ENCODE measurements around the gene TADA1. TPM values are rescaled to one million over a fixed set of nuclear protein-coding genes. Genes with fewer than 3 reads are reported as not detected.

Gene TADA1
- total and polyA plus RNA-seq, 12 donors: 5.8 to 23.1 (median 13.1) TPM

- Histone ChIP-seq H3K27ac (no peak overlapping the region), H3K9me3 (replicated peaks in 1 of 3) (no peaks in the 10 kb centered on the region), H3K4me1 (replicated peaks in 1 of 2) (peaks cover 8 to 40% of the 10 kb centered on the region in 2 donors), H3K27me3 (no peaks in the 10 kb centered on the region), H3K36me3 (replicated peaks in 1 of 2) (peaks cover 0 to 82% of the 10 kb centered on the region in 2 donors), H3K4me3 (no peak overlapping the region)
- DNase-seq: no peak
- WGBS, 4 donors: 96 to 97% (median 97%) methylated on average over 18 to 20 of the region's 20 CpGs
- no peak for TF ChIP-seq CTCF (IDR thresholded peaks at IDR 0.05)
- intact Hi-C loops (cut with DNase I): no loop called here
These were observed 26.9 kb downstream of the TADA1 start for GRCh38 chr1:166849135-166849534.

- intact Hi-C loops (cut with DNase I): no loop called here
- Histone ChIP-seq H3K27me3 (no peaks in the 10 kb centered on the region), H3K27ac (no peak overlapping the region), H3K4me1 (replicated peaks in 1 of 2) (peaks cover 17 to 43% of the 10 kb centered on the region in 2 donors), H3K4me3 (no peak overlapping the region), H3K36me3 (replicated peaks in 1 of 2) (peaks cover 0 to 82% of the 10 kb centered on the region in 2 donors), H3K9me3 (replicated peaks in 1 of 3) (no peaks in the 10 kb centered on the region)
- TF ChIP-seq POLR2A (IDR thresholded peaks at IDR 0.05): no peak
- no peak for TF ChIP-seq CTCF (IDR thresholded peaks at IDR 0.05)
- no peak for DNase-seq
These were observed 27.9 kb downstream of the TADA1 start for GRCh38 chr1:166848193-166848592.

DNA sequence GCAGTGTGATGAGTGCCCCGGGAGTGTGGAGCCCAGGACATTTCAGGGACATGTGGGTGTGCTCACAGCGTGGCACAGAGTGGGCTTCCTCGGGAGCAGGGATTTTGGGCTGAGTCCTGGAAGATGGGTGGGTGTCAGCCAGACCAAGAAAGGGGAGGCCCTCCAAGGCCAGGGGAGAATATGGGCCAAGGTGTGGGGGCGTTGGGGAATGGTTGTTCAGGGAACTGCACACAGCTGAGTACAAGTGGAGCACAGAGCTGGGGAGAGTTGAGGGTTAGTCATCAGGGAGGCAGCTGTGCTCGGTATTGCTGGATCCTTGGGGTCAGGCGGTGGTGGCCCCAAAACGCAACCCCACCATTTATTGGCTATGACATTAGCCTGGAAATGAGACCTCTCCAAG lies 31.3 kb downstream of the TADA1 start:
- H3K27ac ChIP-seq: peak overlapping the region in 4 of 5 donors; percentile 24 to 74 (median 66)
- no peak for DNase-seq
- no peak overlapping the region for H3K4me3 ChIP-seq
- intact Hi-C loops (cut with DNase I): no loop called here
- peaks cover 33 to 50% of the 10 kb centered on the region in 2 donors for H3K4me1 ChIP-seq (replicated peaks in 1 of 2)
- WGBS, 4 donors: 48 to 58% (median 53%) methylated on average over 7 of the region's 7 CpGs
- peaks cover 0 to 72% of the 10 kb centered on the region in 2 donors for H3K36me3 ChIP-seq (replicated peaks in 1 of 2)
- H3K27me3 ChIP-seq: no peaks in the 10 kb centered on the region
- H3K9me3 ChIP-seq (replicated peaks in 1 of 3): no peaks in the 10 kb centered on the region
- TF ChIP-seq CTCF (IDR thresholded peaks at IDR 0.05): no peak
- no peak for TF ChIP-seq POLR2A (IDR thresholded peaks at IDR 0.05)

DNA sequence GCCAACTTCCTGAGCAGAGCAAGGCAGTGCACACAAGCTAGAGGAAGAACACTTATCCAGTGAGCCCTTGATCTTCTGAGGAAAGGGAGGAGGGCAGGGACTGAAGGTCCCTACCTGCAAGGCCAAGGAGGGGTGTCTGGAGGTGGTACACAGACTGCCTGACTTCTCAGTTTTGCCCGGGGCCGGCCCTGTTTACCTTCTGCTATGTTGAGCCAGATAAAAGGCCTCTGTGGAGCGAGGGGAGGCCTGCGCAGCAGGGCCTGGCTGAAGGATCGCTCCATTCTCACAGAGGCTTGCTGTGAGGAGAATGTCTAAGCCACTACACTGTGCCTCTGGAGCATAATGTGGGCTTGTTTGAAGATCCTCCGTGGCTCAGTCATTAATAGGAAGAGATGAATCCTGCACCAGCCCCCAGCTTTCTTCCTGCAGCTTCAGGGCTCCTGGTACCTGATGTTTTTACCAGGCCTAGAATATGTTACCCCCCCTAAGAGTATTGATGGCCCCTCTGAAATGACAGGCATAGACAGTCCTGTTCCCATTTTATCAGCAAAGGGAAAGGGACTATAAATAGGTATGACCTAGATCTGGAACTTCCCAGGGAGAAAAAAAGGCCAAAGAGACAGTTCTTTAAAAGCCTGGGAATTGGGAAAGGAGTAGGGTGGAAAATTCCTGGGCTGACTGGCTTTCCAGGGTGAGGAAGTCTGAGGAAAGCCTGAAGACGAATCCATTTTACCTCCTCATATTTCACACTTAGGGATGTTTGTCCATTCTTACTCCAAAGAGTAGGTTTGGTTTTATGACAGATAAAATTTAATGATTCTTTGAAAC lies 32.1 kb downstream of the TADA1 start:
- no peak for TF ChIP-seq CTCF (IDR thresholded peaks at IDR 0.05)
- TF ChIP-seq POLR2A (IDR thresholded peaks at IDR 0.05): no peak
- Histone ChIP-seq H3K9me3 (replicated peaks in 1 of 3) (no peaks in the 10 kb centered on the region), H3K27me3 (no peaks in the 10 kb centered on the region), H3K27ac (peak overlapping the region in 4 of 5 donors; percentile 24 to 74 (median 66)), H3K36me3 (replicated peaks in 1 of 2) (peaks cover 0 to 64% of the 10 kb centered on the region in 2 donors), H3K4me3 (no peak overlapping the region), H3K4me1 (replicated peaks in 1 of 2) (peaks cover 33 to 50% of the 10 kb centered on the region in 2 donors)
- DNase-seq: no peak
- WGBS, 4 donors: 52 to 64% (median 55%) methylated on average over 4 to 7 of the region's 7 CpGs
- intact Hi-C loops (cut with DNase I): no loop called here
